OCI-LY7 (cell line): ENCODE measurements around the gene LRRTM3. TPM values are rescaled to one million over a fixed set of nuclear protein-coding genes. Genes with fewer than 3 reads are reported as not detected.

Experiments used
- BruUV-seq: library from RNA; stranded (reverse); fragments of 400-500 nt; replicated peaks from 2 replicates; lab custom pipeline; 2021; lab: Mats Ljungman, UMichigan
- CTCF ChIA-PET: fragments of 300-600 bp; sonication (Branson Sonifier 250); formaldehyde crosslinking; loops from one replicate; lab custom pipeline; 2022; ENCODE audit warnings: antibody characterized with exemption; ENCODE audit not compliant: unreplicated experiment; lab: Charles Lee
- POLR2A ChIA-PET: fragments of 300-600 bp; sonication (Branson Sonifier 250); formaldehyde crosslinking; loops from one replicate; lab custom pipeline; 2022; ENCODE audit warnings: antibody characterized with exemption; lab: Charles Lee
- DNase-seq: peaks from one replicate; pipeline ENCODE4 v3.0.0-alpha.2; 2015; ENCODE audit warnings: low spot score
- H2AFZ ChIP-seq: fragments of 200-600 bp; sonication (generic), shearing (Covaris generic); 2 replicates; pipeline ENCODE4 v1.6.1; 2014; ENCODE audit warnings: mild to moderate bottlenecking, antibody characterized with exemption, low read length, moderate library complexity
- H3K27ac ChIP-seq: fragments of 200-600 bp; sonication (generic); 2 replicates; pipeline ENCODE4 v1.5.1; 2014; ENCODE audit warnings: mixed run types, low read depth, mild to moderate bottlenecking, moderate library complexity, low read length, inconsistent platforms; ENCODE audit not compliant: poor library complexity, severe bottlenecking
- H3K36me3 ChIP-seq: fragments of 200-600 bp; sonication (generic); 2 replicates; pipeline ENCODE4 v1.6.1; 2014; ENCODE audit warnings: mild to moderate bottlenecking, antibody characterized with exemption, low read length, moderate library complexity, mixed read lengths; ENCODE audit not compliant: insufficient read depth
- H3K4me1 ChIP-seq: fragments of 200-600 bp; sonication (generic); 2 replicates; pipeline ENCODE4 v1.5.1; 2014; ENCODE audit warnings: mild to moderate bottlenecking, low read length; ENCODE audit not compliant: insufficient read depth, poor library complexity, severe bottlenecking
- H3K4me2 ChIP-seq: fragments of 200-600 bp; sonication (generic); 2 replicates; pipeline ENCODE4 v1.6.1; 2014; ENCODE audit warnings: mild to moderate bottlenecking, low read length
- H3K4me3 ChIP-seq: fragments of 200-600 bp; sonication (generic); 2 replicates; pipeline ENCODE4 v1.5.1; 2014; ENCODE audit warnings: mild to moderate bottlenecking, low read depth, low read length; ENCODE audit not compliant: poor library complexity, severe bottlenecking
- H3K79me2 ChIP-seq: fragments of 200-600 bp; sonication (generic); 2 replicates; pipeline ENCODE4 v1.6.1; 2016; ENCODE audit warnings: low read depth, mild to moderate bottlenecking, low read length, moderate library complexity, mixed read lengths; ENCODE audit not compliant: insufficient read depth
- H3K9me2 ChIP-seq: fragments of 200-600 bp; sonication (generic); 2 replicates; pipeline ENCODE4 v1.6.1; 2016; ENCODE audit warnings: mild to moderate bottlenecking, low read length, mixed read lengths; ENCODE audit not compliant: insufficient read depth
- H3K9me3 ChIP-seq: fragments of 200-600 bp; sonication (generic); 2 replicates; pipeline ENCODE4 v1.6.1; 2014; ENCODE audit warnings: mild to moderate bottlenecking, mixed run types, low read length, mixed read lengths
- H4K20me1 ChIP-seq: fragments of 200-600 bp; sonication (generic); 2 replicates; pipeline ENCODE4 v1.6.1; 2014; ENCODE audit warnings: mild to moderate bottlenecking, antibody characterized with exemption, low read length, moderate library complexity, mixed read lengths; ENCODE audit not compliant: insufficient read depth
- CTCF ChIP-seq: fragments of 200-600 bp; sonication (generic); conservative IDR thresholded peaks from 2 replicates; pipeline ENCODE4 v1.5.1; 2014; ENCODE audit warnings: mild to moderate bottlenecking, antibody characterized with exemption, low read length, moderate library complexity, mixed read lengths
- EZH2phosphoT487 ChIP-seq: fragments of 200-600 bp; sonication (generic); IDR thresholded peaks from 2 replicates; pipeline ENCODE4 v1.6.1; 2018; ENCODE audit warnings: low read depth, borderline replicate concordance, mild to moderate bottlenecking, mixed run types, antibody characterized with exemption, low read length, moderate library complexity, mixed read lengths
- intact Hi-C: fragments of 100-400 bp; cut with micrococcal nuclease; formaldehyde crosslinking; loops from one replicate; pipeline ENCODE4 v1.10.0; 2022; ENCODE audit not compliant: unreplicated experiment
- total RNA-seq, 2 experiments: library from RNA; depleted of rRNA in 1 of 2; stranded (reverse); fragments of >200 nt in 1 of 2; shearing (Covaris generic) in 1 of 2; gene quantifications; 2 replicates each; pipeline ENCODE4 v1.2.3, GENCODE V29; 2014 to 2022

LRRTM3 gene
- total RNA-seq, 2 experiments from 2014 or later, result not detected

GRCh38 chr10:66940965-66941364 lies 15.1 kb downstream of the LRRTM3 start:
- no peak overlapping the region for H3K4me3 ChIP-seq
- no peaks in the 10 kb centered on the region for H3K79me2 ChIP-seq
- no peaks in the 10 kb centered on the region for H3K4me1 ChIP-seq
- H3K27ac ChIP-seq, result no peak overlapping the region
- no peaks in the 10 kb centered on the region for H3K9me2 ChIP-seq
- DNase-seq, result no peak
- no TSS peak for BruUV-seq
- intact Hi-C loops, result no loop called here
- no peak overlapping the region for H3K4me2 ChIP-seq
- ChIA-PET POLR2A (interaction anchor here (1.0 kb wide), 1 partner anchor 10 kb away, joined by 3 read pairs; no protein-coding TSS in a partner anchor), CTCF (no interaction called here)
- TF ChIP-seq CTCF (no peak), EZH2phosphoT487 (no peak)
- H4K20me1 ChIP-seq, result no peaks in the 10 kb centered on the region
- no peaks in the 10 kb centered on the region for H3K9me3 ChIP-seq
- no peak overlapping the region for H2AFZ ChIP-seq
- H3K36me3 ChIP-seq, result no peaks in the 10 kb centered on the region

- no peak overlapping the region for H3K27ac ChIP-seq
These were observed 15.7 kb downstream of the LRRTM3 start for GRCh38 chr10:66941491-66941890.

More at GRCh38 chr10:66941491-66941890, 15.7 kb downstream of the LRRTM3 start:
- DNase-seq, result no peak
- Histone ChIP-seq H3K4me2 (no peak overlapping the region), H4K20me1 (no peaks in the 10 kb centered on the region), H3K36me3 (no peaks in the 10 kb centered on the region), H3K79me2 (no peaks in the 10 kb centered on the region), H2AFZ (no peak overlapping the region), H3K9me3 (no peaks in the 10 kb centered on the region), H3K4me3 (no peak overlapping the region), H3K4me1 (no peaks in the 10 kb centered on the region), H3K9me2 (no peaks in the 10 kb centered on the region)
- ChIA-PET POLR2A (interaction anchor here (1.0 kb wide), 1 partner anchor 10 kb away, joined by 3 read pairs; no protein-coding TSS in a partner anchor), CTCF (no interaction called here)
- no peak for TF ChIP-seq CTCF
- no peak for TF ChIP-seq EZH2phosphoT487
- intact Hi-C loops, result no loop called here
- no TSS peak for BruUV-seq
